CD4-positive, alpha-beta T cell treated with Interleukin-12 subunit alpha and Interleukin-12 subunit beta, for 1 hour (primary cell): Measurements from ENCODE around the gene B3GNT4.
"Not testable (repeated sequence)": the region's sequence is repeated elsewhere in the genome, so short reads cannot be mapped to it uniquely, and the experiment has no call there.

ENCODE experiments used
- DNase-seq: peaks from one replicate; pipeline ENCODE4 v3.0.0-alpha.2; 2020

Gene B3GNT4

GRCh38 chr12:122225683-122226365, 22.3 kb downstream of the B3GNT4 start, which contains the start of gene DIABLO:
Gene DIABLO (minus strand): TSS chr12:122226052. CDS start chr12:122226014, 38 bp downstream.
- DNase-seq: peak; percentile 100

GRCh38 chr12:122226366-122227125, 23.0 kb downstream of the B3GNT4 start:
- DNase-seq: no peak

GRCh38 chr12:122227341-122227740, 23.8 kb downstream of the B3GNT4 start:
- peak; percentile 82 for DNase-seq

GRCh38 chr12:122228092-122228491, 24.6 kb downstream of the B3GNT4 start:
- no peak for DNase-seq

GRCh38 chr12:122230798-122231197, 27.3 kb downstream of the B3GNT4 start:
- DNase-seq: no peak

GRCh38 chr12:122232691-122233090, 29.2 kb downstream of the B3GNT4 start:
- DNase-seq: no peak

DNA sequence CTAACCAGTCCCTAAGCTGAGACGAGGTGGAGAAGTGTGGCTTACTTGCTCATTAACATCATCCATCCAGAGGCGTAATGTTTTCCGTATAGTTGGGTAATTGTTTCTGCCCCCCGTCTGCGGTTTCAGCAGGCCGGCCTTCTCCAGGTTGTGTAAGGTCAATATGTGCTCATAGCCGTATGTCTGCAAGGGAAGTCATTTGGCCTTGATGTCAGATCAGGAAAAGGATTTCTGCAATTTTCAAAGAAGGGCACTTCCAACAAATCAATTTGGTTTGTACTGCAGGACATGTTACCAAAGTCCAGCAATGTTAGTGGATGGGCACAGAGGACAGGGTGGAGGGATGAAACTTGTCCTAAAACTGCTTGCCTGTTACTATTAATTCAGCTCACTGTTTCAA, 32.2 kb downstream of the B3GNT4 start:
- no peak for DNase-seq

DNA sequence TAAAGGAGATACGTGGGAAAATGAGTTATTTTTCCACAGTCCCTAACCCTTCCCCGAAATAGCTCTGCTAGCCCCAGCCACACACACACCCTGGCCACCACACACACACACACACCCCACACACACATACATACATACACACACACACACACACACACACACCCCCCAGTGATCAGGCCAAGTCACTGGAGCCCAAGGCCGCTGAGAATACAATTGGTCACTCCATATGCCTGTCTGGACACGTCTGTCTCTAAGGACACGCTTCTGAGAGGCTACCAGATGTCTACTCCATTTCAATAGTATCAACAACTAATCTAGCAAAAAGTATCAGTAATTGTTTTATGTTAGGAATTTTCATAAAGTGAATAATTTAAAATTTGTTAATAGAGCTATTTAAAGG, 35.4 kb downstream of the B3GNT4 start:
- DNase-seq: no peak

DNA sequence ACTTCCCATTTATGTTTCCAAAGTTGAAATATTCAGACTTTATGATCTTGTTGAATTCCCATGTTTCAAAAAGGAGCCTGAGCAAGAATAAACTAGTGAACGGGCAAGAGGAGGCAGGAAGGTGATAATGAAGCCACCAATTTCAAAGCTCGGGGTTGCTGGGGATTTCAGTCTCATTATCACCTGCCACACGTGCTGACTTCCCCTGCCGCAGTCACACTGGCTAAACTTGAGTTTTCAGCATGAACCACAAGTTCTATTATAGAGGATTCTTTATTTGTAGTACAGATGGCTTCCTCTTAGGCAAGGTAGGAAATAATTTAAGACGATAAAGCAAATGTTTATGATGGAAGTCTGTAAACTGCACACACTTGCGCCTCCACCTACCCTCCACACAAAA, 40.5 kb downstream of the B3GNT4 start:
- DNase-seq: peak; percentile 40

DNA sequence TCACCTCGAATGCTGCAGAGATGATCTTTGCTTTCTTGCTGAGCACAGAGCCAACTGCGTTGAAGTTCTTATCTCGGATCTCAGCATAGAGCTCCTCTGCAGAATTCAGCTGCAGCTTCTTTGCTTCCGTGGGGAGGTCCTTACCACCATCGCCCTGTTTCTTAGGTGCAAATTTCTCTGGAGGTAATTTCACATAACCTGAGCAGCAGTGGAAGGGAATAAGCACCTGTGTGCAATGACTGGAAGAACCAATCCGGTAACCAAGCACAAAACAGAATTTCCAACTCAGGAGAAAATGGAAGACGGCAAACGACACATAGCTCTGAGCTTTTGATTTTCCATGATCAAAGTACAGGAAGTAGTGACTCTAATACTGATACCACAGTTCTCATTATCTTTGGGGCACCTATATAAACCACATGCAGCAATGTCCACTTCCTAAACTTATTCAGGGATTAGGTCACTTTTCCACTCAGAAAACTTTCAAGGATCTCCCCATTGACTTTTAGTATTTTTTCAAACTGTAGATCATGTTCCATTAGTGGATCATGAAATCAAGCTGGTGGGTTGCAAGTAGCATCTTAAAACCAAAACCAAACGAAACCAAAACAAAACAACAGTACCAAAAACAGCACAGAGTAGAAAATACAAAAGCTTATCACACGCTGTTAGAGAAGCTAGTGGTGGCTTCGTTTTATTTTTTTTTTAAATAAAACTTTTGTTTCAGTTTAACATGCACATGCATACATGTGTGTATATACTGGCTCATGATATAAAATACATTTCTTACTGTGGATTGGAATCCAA, 41.3 kb downstream of the B3GNT4 start:
- peak; percentile 53 for DNase-seq

GRCh38 chr12:122245553-122245952, 42.0 kb downstream of the B3GNT4 start:
- DNase-seq: no peak

- DNase-seq: no peak
Measured at GRCh38 chr12:122250047-122250446, 46.5 kb downstream of the B3GNT4 start.

DNA sequence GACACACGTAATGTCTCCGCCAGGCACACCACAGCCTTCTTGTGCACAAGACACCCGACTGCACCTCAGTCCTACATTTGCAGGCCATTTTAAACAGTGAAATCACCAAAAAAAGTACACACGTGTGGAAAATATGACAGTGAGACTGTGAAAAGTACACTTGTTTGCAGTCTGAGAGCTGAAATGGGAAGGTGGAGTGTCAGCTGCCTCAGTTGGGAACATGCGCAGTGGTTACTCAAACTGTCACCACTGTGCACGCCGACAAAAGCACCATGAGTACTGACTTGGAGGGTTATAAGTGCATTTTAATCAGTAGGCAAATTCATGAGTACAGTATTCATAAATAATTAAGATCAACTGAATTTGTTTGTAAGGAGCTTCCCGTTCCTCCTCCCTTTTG, 47.0 kb downstream of the B3GNT4 start:
- no peak for DNase-seq

DNA sequence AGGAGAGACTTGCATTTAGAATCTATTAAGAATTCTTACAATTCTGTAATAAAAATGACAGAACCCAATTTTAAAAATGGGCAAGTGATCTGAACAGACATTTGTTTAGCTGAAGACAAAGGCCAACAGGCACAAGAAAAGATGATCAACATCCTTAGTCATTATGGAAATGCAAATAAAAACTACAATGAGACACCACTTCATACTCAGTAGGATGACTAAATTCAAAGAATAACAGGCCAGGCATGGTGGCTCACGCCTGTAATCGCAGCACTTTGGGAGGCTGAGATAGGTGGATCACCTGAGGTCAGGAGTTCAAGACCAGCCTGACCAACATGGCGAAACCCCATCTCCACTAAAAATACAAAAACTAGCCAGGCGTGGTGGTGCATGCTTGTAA, 55.0 kb downstream of the B3GNT4 start:
- not testable (repeated sequence) for DNase-seq
